ENCODE data around the gene MEPE. TPM values are rescaled to one million over a fixed set of nuclear protein-coding genes. Genes with fewer than 3 reads are reported as not detected.

Gene MEPE
- total and polyA plus RNA-seq, 10 of the 15 experiments (the other 5 are each of a cell fraction or from before 2014, with no cell fraction given) = not detected

GRCh38 chr4:87805971-87806370 lies 26.8 kb upstream of the MEPE start:
- Histone ChIP-seq H2AFZ (ENCODE audit: control insufficient read depth, low read depth, low read length) (no peak overlapping the region), H3K79me2 (ENCODE audit: control insufficient read depth, insufficient read depth, low read length) (no peaks in the 10 kb centered on the region), H3K9me3 (replicated peaks; ENCODE audit: control insufficient read depth, insufficient read depth, low read length) (no peaks in the 10 kb centered on the region), H3K9ac (ENCODE audit: control insufficient read depth, insufficient read depth, low read length) (no peak overlapping the region), H3K4me1 (ENCODE audit: control insufficient read depth, insufficient read depth, low read length) (no peaks in the 10 kb centered on the region), H3K36me3 (ENCODE audit: control insufficient read depth in 2 of 2, insufficient read depth in 2 of 2, low read length in 1 of 2) (no peaks in the 10 kb centered on the region), H4K20me1 (ENCODE audit: control insufficient read depth, insufficient read depth) (no peaks in the 10 kb centered on the region), H3K27me3 (replicated peaks in 1 of 2; ENCODE audit: control insufficient read depth in 2 of 2, insufficient read depth in 2 of 2, low read length in 1 of 2) (no peaks in the 10 kb centered on the region), H3K27ac (ENCODE audit: control insufficient read depth, insufficient read depth) (no peak overlapping the region), H3K4me3 (no peak overlapping the region), H3K4me2 (ENCODE audit: control insufficient read depth, insufficient read depth) (no peak overlapping the region)
- ChIA-PET RAD21 (ENCODE audit: unreplicated experiment) (no interaction called here), SMC1A (ENCODE audit: uncharacterized antibody, unreplicated experiment) (no interaction called here), CTCF (no interaction called here), POLR2A (no interaction called here)
- BruUV-seq (replicated peaks) = no TSS peak
- WGBS (ENCODE audit: insufficient coverage, insufficient replicate concordance, low lambda C conversion rate, missing lambda C conversion rate) = 3% methylated on average over 2 of the region's 2 CpGs
- no peak for TF ChIP-seq MLLT1 (IDR thresholded peaks at IDR 0.05)
- no peak for TF ChIP-seq MEF2B (IDR thresholded peaks at IDR 0.05; ENCODE audit: partially characterized antibody, poor library complexity, severe bottlenecking)
- TF ChIP-seq, protein P1, sequence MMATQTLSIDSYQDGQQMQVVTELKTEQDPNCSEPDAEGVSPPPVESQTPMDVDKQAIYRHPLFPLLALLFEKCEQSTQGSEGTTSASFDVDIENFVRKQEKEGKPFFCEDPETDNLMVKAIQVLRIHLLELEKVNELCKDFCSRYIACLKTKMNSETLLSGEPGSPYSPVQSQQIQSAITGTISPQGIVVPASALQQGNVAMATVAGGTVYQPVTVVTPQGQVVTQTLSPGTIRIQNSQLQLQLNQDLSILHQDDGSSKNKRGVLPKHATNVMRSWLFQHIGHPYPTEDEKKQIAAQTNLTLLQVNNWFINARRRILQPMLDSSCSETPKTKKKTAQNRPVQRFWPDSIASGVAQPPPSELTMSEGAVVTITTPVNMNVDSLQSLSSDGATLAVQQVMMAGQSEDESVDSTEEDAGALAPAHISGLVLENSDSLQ (IDR thresholded peaks at IDR 0.05) = no peak
- TF ChIP-seq, protein P2, sequence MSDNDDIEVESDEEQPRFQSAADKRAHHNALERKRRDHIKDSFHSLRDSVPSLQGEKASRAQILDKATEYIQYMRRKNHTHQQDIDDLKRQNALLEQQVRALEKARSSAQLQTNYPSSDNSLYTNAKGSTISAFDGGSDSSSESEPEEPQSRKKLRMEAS (IDR thresholded peaks at IDR 0.05; ENCODE audit: low read depth, low read length) = no peak
- TF ChIP-seq SRF (IDR thresholded peaks at IDR 0.05; ENCODE audit: low read depth in 2 of 2, low read length in 2 of 2) = no peak
- no peak for TF ChIP-seq KAT2A (conservative IDR thresholded peaks at IDR 0.05; ENCODE audit: control insufficient read depth, low read depth, low read length)
- TF ChIP-seq SMAD1 (IDR thresholded peaks at IDR 0.05; ENCODE audit: low read depth, partially characterized antibody) = no peak
- TF ChIP-seq SMC3 (IDR thresholded peaks at IDR 0.05; ENCODE audit: borderline replicate concordance, low read length) = no peak
- TF ChIP-seq, protein P3, sequence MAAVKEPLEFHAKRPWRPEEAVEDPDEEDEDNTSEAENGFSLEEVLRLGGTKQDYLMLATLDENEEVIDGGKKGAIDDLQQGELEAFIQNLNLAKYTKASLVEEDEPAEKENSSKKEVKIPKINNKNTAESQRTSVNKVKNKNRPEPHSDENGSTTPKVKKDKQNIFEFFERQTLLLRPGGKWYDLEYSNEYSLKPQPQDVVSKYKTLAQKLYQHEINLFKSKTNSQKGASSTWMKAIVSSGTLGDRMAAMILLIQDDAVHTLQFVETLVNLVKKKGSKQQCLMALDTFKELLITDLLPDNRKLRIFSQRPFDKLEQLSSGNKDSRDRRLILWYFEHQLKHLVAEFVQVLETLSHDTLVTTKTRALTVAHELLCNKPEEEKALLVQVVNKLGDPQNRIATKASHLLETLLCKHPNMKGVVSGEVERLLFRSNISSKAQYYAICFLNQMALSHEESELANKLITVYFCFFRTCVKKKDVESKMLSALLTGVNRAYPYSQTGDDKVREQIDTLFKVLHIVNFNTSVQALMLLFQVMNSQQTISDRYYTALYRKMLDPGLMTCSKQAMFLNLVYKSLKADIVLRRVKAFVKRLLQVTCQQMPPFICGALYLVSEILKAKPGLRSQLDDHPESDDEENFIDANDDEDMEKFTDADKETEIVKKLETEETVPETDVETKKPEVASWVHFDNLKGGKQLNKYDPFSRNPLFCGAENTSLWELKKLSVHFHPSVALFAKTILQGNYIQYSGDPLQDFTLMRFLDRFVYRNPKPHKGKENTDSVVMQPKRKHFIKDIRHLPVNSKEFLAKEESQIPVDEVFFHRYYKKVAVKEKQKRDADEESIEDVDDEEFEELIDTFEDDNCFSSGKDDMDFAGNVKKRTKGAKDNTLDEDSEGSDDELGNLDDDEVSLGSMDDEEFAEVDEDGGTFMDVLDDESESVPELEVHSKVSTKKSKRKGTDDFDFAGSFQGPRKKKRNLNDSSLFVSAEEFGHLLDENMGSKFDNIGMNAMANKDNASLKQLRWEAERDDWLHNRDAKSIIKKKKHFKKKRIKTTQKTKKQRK (IDR thresholded peaks at IDR 0.05; ENCODE audit: low read depth, low read length) = no peak
- TF ChIP-seq SP1 (IDR thresholded peaks at IDR 0.05; ENCODE audit: low read depth, low read length) = no peak
- TF ChIP-seq SIN3A (IDR thresholded peaks at IDR 0.05; ENCODE audit: low read depth, low read length) = no peak
- DNase-seq (ENCODE audit: low read depth, low spot score) (no peak), FAIRE-seq (no peak), ATAC-seq (no peak)
- in situ Hi-C loops (cut with MboI) = no loop called here
- intact Hi-C loops (cut with micrococcal nuclease; ENCODE audit: unreplicated experiment) = no loop called here
